GM20000 (cell line): ENCODE data around the gene SYNGR3.

ENCODE experiments used
- DNase-seq: peaks from one replicate; pipeline ENCODE4 v3.0.0; 2012; ENCODE audit warnings: low spot score
- CTCF ChIP-seq: IDR thresholded peaks from 2 replicates; pipeline ENCODE4 v1.5.1; 2012; ENCODE audit warnings: mild to moderate bottlenecking, control low read depth; ENCODE audit errors: extremely low read depth, missing control alignments

SYNGR3 gene

GRCh38 chr16:2013527-2013926, 23.8 kb downstream of the SYNGR3 start:
- no peak for TF ChIP-seq CTCF

GRCh38 chr16:2015117-2015946, 25.6 kb downstream of the SYNGR3 start:
- TF ChIP-seq CTCF, result no peak
- DNase-seq, result no peak

More at GRCh38 chr16:2013527-2013926, 23.8 kb downstream of the SYNGR3 start:
- DNase-seq, result no peak

- no peak for DNase-seq
- TF ChIP-seq CTCF, result no peak
These were observed 26.1 kb downstream of the SYNGR3 start for GRCh38 chr16:2015947-2016208.

GRCh38 chr16:2016407-2016922, 26.7 kb downstream of the SYNGR3 start:
- DNase-seq, result no peak
- TF ChIP-seq CTCF, result peak; percentile 8

- TF ChIP-seq CTCF, result no peak
- DNase-seq, result no peak
These were observed 29.7 kb downstream of the SYNGR3 start, which contains the start of gene NPW for GRCh38 chr16:2019518-2019920. Gene NPW, plus strand, starts transcription at chr16:2019785.

- no peak for TF ChIP-seq CTCF
- no peak for DNase-seq
These were observed 30.4 kb downstream of the SYNGR3 start for GRCh38 chr16:2019921-2020831.

GRCh38 chr16:2022723-2023091, 32.9 kb downstream of the SYNGR3 start:
- TF ChIP-seq CTCF, result no peak
- no peak for DNase-seq
